OCI-LY1 (cell line): Measurements from ENCODE around the gene RUVBL2.

Experiments used
- H2AFZ ChIP-seq: fragments of 200-600 bp; sonication (generic), shearing (Covaris generic); 2 replicates; pipeline ENCODE4 v1.6.0; 2014; ENCODE audit warnings: antibody characterized with exemption, mild to moderate bottlenecking, low read length
- H3F3A ChIP-seq: fragments of 200-600 bp; sonication (generic), shearing (Covaris generic); 2 replicates; pipeline ENCODE4 v1.6.0; 2014; ENCODE audit warnings: mild to moderate bottlenecking, antibody characterized with exemption, low read length, moderate library complexity; ENCODE audit not compliant: insufficient read depth
- H3K27ac ChIP-seq: fragments of 200-600 bp; sonication (generic); 2 replicates; pipeline ENCODE4 v1.5.1; 2014; ENCODE audit warnings: low read length, mixed run types, mild to moderate bottlenecking, low read depth; ENCODE audit not compliant: poor library complexity, severe bottlenecking
- H3K27me3 ChIP-seq: fragments of 200-600 bp; sonication (generic); 2 replicates; pipeline ENCODE4 v1.6.0; 2014; ENCODE audit warnings: antibody characterized with exemption, mild to moderate bottlenecking, low read length, moderate library complexity; ENCODE audit not compliant: insufficient read depth
- H3K36me3 ChIP-seq: fragments of 200-600 bp; sonication (generic); 2 replicates; pipeline ENCODE4 v1.6.1; 2014; ENCODE audit warnings: mild to moderate bottlenecking, antibody characterized with exemption, low read length, moderate library complexity, mixed read lengths; ENCODE audit not compliant: insufficient read depth
- H3K4me1 ChIP-seq: fragments of 200-600 bp; sonication (generic); 2 replicates; pipeline ENCODE4 v1.5.1; 2014; ENCODE audit warnings: mild to moderate bottlenecking, low read length, moderate library complexity; ENCODE audit not compliant: insufficient read depth, severe bottlenecking
- H3K4me2 ChIP-seq: fragments of 200-600 bp; sonication (generic), shearing (Covaris generic); 2 replicates; pipeline ENCODE4 v1.6.1; 2014; ENCODE audit warnings: low read length
- H3K4me3 ChIP-seq: fragments of 200-600 bp; sonication (generic); 2 replicates; pipeline ENCODE4 v1.5.1; 2014; ENCODE audit warnings: low read length, low read depth, mild to moderate bottlenecking, mixed read lengths; ENCODE audit not compliant: poor library complexity, severe bottlenecking
- H3K79me2 ChIP-seq: fragments of 200-600 bp; shearing (Covaris generic); 2 replicates; pipeline ENCODE4 v1.6.1; 2016; ENCODE audit warnings: mixed run types, low read length, mixed read lengths; ENCODE audit not compliant: insufficient read depth
- H3K9ac ChIP-seq: fragments of 200-600 bp; sonication (generic), shearing (Covaris generic); 2 replicates; pipeline ENCODE4 v1.6.1; 2014; ENCODE audit warnings: mild to moderate bottlenecking, low read length, mixed read lengths
- H3K9me2 ChIP-seq: fragments of 200-600 bp; sonication (generic), shearing (Covaris generic); 2 replicates; pipeline ENCODE4 v1.6.1; 2014; ENCODE audit warnings: low read depth, mild to moderate bottlenecking, low read length, mixed read lengths
- H3K9me3 ChIP-seq: fragments of 200-600 bp; shearing (Covaris generic); 2 replicates; pipeline ENCODE4 v1.6.1; 2014; ENCODE audit warnings: low read length, mixed read lengths
- H4K20me1 ChIP-seq: fragments of 200-600 bp; sonication (generic), shearing (Covaris generic); 2 replicates; pipeline ENCODE4 v1.6.0; 2016; ENCODE audit warnings: mild to moderate bottlenecking, low read length; ENCODE audit not compliant: insufficient read depth
- CTCF ChIP-seq: fragments of 200-600 bp; sonication (generic), shearing (Covaris generic); IDR thresholded peaks from 2 replicates; pipeline ENCODE4 v1.5.1; 2017; ENCODE audit warnings: mild to moderate bottlenecking, antibody characterized with exemption, low read length, moderate library complexity, mixed read lengths
- EZH2 ChIP-seq: fragments of 200-600 bp; sonication (generic), shearing (Covaris generic); IDR thresholded peaks from 2 replicates; pipeline ENCODE4 v1.8.0; 2017; ENCODE audit warnings: borderline replicate concordance, mixed run types, mild to moderate bottlenecking, antibody characterized with exemption, low read length, moderate library complexity, mixed read lengths

The RUVBL2 gene

GRCh38 chr19:48962029-48962848 is 31.4 kb upstream of the RUVBL2 start:
- TF ChIP-seq EZH2 (no peak), CTCF (no peak)
- peaks cover 26% of the 10 kb centered on the region for H3K36me3 ChIP-seq
- H3K9me2 ChIP-seq: no peaks in the 10 kb centered on the region
- H3K27me3 ChIP-seq: no peaks in the 10 kb centered on the region
- no peak overlapping the region for H2AFZ ChIP-seq
- H3K4me3 ChIP-seq: peak overlapping the region; percentile 35
- 0 out of 2 replicates have a peak, but pooled peaks cover 4% of the 10 kb centered on the region for H3K79me2 ChIP-seq
- peak overlapping the region; percentile 94 for H3K4me2 ChIP-seq
- H4K20me1 ChIP-seq: no peaks in the 10 kb centered on the region
- peak overlapping the region; percentile 87 for H3K27ac ChIP-seq
- peaks cover 5% of the 10 kb centered on the region; the same call in 1 of the 2 replicates for H3F3A ChIP-seq
- no peaks in the 10 kb centered on the region for H3K9me3 ChIP-seq
- peak overlapping the region; percentile 85 for H3K9ac ChIP-seq
- peaks cover 43% of the 10 kb centered on the region for H3K4me1 ChIP-seq

GRCh38 chr19:48962849-48963165 is 30.9 kb upstream of the RUVBL2 start:
- peak overlapping the region; percentile 85 for H3K9ac ChIP-seq
- H3K9me2 ChIP-seq: no peaks in the 10 kb centered on the region
- no peaks in the 10 kb centered on the region for H3K27me3 ChIP-seq
- no peaks in the 10 kb centered on the region for H3K9me3 ChIP-seq
- H3F3A ChIP-seq: peaks cover 5% of the 10 kb centered on the region; the same call in 1 of the 2 replicates
- H2AFZ ChIP-seq: no peak overlapping the region
- peaks cover 49% of the 10 kb centered on the region for H3K4me1 ChIP-seq
- H3K79me2 ChIP-seq: 0 out of 2 replicates have a peak, but pooled peaks cover 4% of the 10 kb centered on the region
- H4K20me1 ChIP-seq: no peaks in the 10 kb centered on the region
- no peak for TF ChIP-seq EZH2
- peak overlapping the region; percentile 35 for H3K4me3 ChIP-seq
- peaks cover 27% of the 10 kb centered on the region for H3K36me3 ChIP-seq
- H3K27ac ChIP-seq: peak overlapping the region; percentile 87
- H3K4me2 ChIP-seq: peak overlapping the region; percentile 94

- Histone ChIP-seq H3K27ac (peak overlapping the region; percentile 87), H3K9me3 (no peaks in the 10 kb centered on the region), H3K9ac (peak overlapping the region; percentile 85), H2AFZ (no peak overlapping the region), H3F3A (peaks cover 5% of the 10 kb centered on the region; the same call in 1 of the 2 replicates), H3K36me3 (peaks cover 31% of the 10 kb centered on the region), H3K4me2 (peak overlapping the region; percentile 94), H3K9me2 (no peaks in the 10 kb centered on the region), H3K4me3 (peak overlapping the region; percentile 57), H4K20me1 (no peaks in the 10 kb centered on the region), H3K27me3 (no peaks in the 10 kb centered on the region), H3K4me1 (peaks cover 52% of the 10 kb centered on the region), H3K79me2 (0 out of 2 replicates have a peak, but pooled peaks cover 4% of the 10 kb centered on the region)
- TF ChIP-seq CTCF (no peak), EZH2 (no peak)
These were observed 30.1 kb upstream of the RUVBL2 start for GRCh38 chr19:48963371-48964204.
